ENCODE results near the gene KATNIP. TPM values are rescaled to one million over a fixed set of nuclear protein-coding genes. Genes with fewer than 3 reads are reported as not detected.

The KATNIP gene
- total and polyA plus RNA-seq, 9 of the 15 experiments (the other 6 are each of a cell fraction or from before 2014, with no cell fraction given) = 1.7 to 13.2 (median 8.0) TPM

DNA sequence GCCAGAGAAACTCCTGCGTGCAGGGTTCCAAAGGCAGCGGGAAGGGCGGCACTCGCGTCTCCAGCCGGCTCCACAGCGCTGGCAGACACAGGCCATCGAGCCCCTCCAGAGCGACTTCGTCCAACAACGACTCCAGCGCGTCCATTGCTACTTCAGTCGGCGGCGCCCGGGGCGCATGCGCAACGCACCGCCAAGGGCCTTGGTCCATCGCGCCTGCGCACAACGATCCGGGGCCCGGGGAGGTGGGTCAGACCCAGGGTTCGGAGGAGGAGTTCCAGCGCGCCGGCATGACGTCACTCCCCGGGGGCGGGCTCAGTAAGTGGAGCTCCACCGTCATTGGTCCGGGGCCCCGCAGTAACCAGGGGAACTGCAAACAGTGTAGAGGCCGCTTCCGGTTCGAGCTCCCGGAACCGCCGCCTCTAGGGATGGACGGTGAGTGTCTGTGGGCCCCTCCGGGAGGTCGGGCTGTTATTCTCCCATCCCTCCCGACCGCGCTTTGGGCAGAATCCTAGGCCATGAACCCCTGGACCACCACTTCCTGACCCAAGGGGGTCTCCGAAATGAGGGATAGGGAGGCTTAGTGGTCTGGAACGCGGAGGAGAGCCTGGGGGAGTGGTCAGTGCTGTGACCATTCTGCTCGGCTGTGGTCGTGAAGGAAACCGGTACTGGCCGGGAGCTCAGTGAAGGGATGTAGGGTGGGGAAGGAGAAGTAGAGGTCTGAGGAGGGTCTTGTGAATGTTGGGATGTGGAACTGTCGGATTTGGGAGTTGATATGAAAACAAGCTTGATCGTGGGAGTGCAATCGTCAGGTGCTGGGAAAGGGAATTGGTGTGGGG is at the start of gene KATNIP, which contains the start of gene GTF3C1 (continued):
- TF ChIP-seq, protein P1, sequence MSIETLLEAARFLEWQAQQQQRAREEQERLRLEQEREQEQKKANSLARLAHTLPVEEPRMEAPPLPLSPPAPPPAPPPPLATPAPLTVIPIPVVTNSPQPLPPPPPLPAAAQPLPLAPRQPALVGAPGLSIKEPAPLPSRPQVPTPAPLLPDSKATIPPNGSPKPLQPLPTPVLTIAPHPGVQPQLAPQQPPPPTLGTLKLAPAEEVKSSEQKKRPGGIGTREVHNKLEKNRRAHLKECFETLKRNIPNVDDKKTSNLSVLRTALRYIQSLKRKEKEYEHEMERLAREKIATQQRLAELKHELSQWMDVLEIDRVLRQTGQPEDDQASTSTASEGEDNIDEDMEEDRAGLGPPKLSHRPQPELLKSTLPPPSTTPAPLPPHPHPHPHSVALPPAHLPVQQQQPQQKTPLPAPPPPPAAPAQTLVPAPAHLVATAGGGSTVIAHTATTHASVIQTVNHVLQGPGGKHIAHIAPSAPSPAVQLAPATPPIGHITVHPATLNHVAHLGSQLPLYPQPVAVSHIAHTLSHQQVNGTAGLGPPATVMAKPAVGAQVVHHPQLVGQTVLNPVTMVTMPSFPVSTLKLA (conservative IDR thresholded peaks at IDR 0.05) = peak in 1 of 2 experiments; percentile 75; a peak in 2 of 4 replicates
- TF ChIP-seq FOXP1 (CRISPR knock-in tag; IDR thresholded peaks at IDR 0.05) = no peak
- no peak for TF ChIP-seq XRCC5 (IDR thresholded peaks at IDR 0.05; ENCODE audit: low read depth, low read length)
- TF ChIP-seq, protein P2, sequence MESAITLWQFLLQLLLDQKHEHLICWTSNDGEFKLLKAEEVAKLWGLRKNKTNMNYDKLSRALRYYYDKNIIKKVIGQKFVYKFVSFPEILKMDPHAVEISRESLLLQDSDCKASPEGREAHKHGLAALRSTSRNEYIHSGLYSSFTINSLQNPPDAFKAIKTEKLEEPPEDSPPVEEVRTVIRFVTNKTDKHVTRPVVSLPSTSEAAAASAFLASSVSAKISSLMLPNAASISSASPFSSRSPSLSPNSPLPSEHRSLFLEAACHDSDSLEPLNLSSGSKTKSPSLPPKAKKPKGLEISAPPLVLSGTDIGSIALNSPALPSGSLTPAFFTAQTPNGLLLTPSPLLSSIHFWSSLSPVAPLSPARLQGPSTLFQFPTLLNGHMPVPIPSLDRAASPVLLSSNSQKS (CRISPR knock-in tag; IDR thresholded peaks at IDR 0.05) = no peak
- TF ChIP-seq RBM25 (IDR thresholded peaks at IDR 0.05; ENCODE audit: low read depth, low read length, severe bottlenecking) = peak; percentile 28
- TF ChIP-seq MYC (IDR thresholded peaks at IDR 0.05; ENCODE audit: low read depth, low read length) = no peak
- TF ChIP-seq MYC (CRISPR knock-in tag; IDR thresholded peaks at IDR 0.05; ENCODE audit: borderline replicate concordance, low read depth) = no peak; the same call in 1 of the 2 replicates
- no peak for TF ChIP-seq CBX1 (IDR thresholded peaks at IDR 0.05; ENCODE audit: low read depth)
- TF ChIP-seq WHSC1 (IDR thresholded peaks at IDR 0.05; ENCODE audit: low read length) = no peak
- TF ChIP-seq ZNF436 (CRISPR knock-in tag; IDR thresholded peaks at IDR 0.05) = no peak
- TF ChIP-seq, protein P3, sequence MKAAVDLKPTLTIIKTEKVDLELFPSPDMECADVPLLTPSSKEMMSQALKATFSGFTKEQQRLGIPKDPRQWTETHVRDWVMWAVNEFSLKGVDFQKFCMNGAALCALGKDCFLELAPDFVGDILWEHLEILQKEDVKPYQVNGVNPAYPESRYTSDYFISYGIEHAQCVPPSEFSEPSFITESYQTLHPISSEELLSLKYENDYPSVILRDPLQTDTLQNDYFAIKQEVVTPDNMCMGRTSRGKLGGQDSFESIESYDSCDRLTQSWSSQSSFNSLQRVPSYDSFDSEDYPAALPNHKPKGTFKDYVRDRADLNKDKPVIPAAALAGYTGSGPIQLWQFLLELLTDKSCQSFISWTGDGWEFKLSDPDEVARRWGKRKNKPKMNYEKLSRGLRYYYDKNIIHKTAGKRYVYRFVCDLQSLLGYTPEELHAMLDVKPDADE (conservative IDR thresholded peaks at IDR 0.05; ENCODE audit: control insufficient read depth, low read depth, low read length) = no peak
- no peak for TF ChIP-seq TARDBP (IDR thresholded peaks at IDR 0.05)
- no peak for TF ChIP-seq CBFB (CRISPR knock-in tag; IDR thresholded peaks at IDR 0.05)
- 0 out of 2 replicates have a peak, but pooled peaks have one; percentile 65 for TF ChIP-seq THRB (CRISPR knock-in tag; conservative IDR thresholded peaks at IDR 0.05)

All from K562 (cell line).